Body of pancreas (tissue), 4 donors: Measurements from ENCODE around the gene PER3.

ENCODE experiments used
- CTCF ChIP-seq, 7 experiments: fragments of 450-650 bp in 4 of 7; fragments of 200-600 bp in 3 of 7; sonication (generic) in 3 of 7; IDR thresholded peaks; one replicate each; pipeline ENCODE4 v1.5.1; 2016 to 2019; ENCODE audit warnings: antibody characterized with exemption in 7 of 7
- POLR2A ChIP-seq, 3 donors: fragments of 450-650 bp; IDR thresholded peaks; one replicate each; pipeline ENCODE4 v1.6.1; 2016; ENCODE audit warnings: antibody characterized with exemption in 3 of 3, mild to moderate bottlenecking in 2 of 3

GRCh38 chr1:7789828-7790227 is 5.7 kb downstream of the PER3 start:
- TF ChIP-seq POLR2A (IDR thresholded peaks at IDR 0.05) (no peak), CTCF (IDR thresholded peaks at IDR 0.05) (no peak)
